H9 (cell line): ENCODE measurements around the gene FAT1. TPM values are rescaled to one million over a fixed set of nuclear protein-coding genes. Genes with fewer than 3 reads are reported as not detected.

Source experiments
- DNase-seq: peaks from one replicate; pipeline ENCODE4 v3.0.0-alpha.2; 2017
- H2AFZ ChIP-seq: one replicate; pipeline ENCODE4 v1.6.1; 2013; ENCODE audit warnings: mild to moderate bottlenecking, low read length, control low read depth, moderate library complexity
- H2AK5ac ChIP-seq: 2 replicates; pipeline ENCODE4 v1.6.1; 2013; ENCODE audit warnings: low read length, control low read depth, mixed read lengths; ENCODE audit not compliant: insufficient read length
- H2BK120ac ChIP-seq: one replicate; pipeline ENCODE4 v1.6.1; 2013; ENCODE audit warnings: low read depth, mild to moderate bottlenecking, low read length, control low read depth, inconsistent platforms; ENCODE audit not compliant: poor library complexity, severe bottlenecking
- H2BK12ac ChIP-seq: 2 replicates; pipeline ENCODE4 v1.6.1; 2013; ENCODE audit warnings: low read length, control low read depth, mixed read lengths, low read depth; ENCODE audit not compliant: insufficient read length
- H2BK15ac ChIP-seq: 2 replicates; pipeline ENCODE4 v1.6.1; 2013; ENCODE audit warnings: low read depth, low read length, control low read depth
- H2BK20ac ChIP-seq: one replicate; pipeline ENCODE4 v1.6.1; 2013; ENCODE audit warnings: low read depth, mild to moderate bottlenecking, low read length, control low read depth, inconsistent platforms; ENCODE audit not compliant: poor library complexity, severe bottlenecking
- H2BK5ac ChIP-seq: 2 replicates; pipeline ENCODE4 v1.6.1; 2013; ENCODE audit warnings: low read length, control low read depth, mixed read lengths; ENCODE audit not compliant: insufficient read length
- H3K14ac ChIP-seq: 2 replicates; pipeline ENCODE4 v1.6.1; 2013; ENCODE audit warnings: low read length, control low read depth; ENCODE audit not compliant: insufficient read depth
- H3K18ac ChIP-seq: 2 replicates; pipeline ENCODE4 v1.6.1; 2013; ENCODE audit warnings: low read depth, mild to moderate bottlenecking, mixed read lengths, low read length, control low read depth; ENCODE audit not compliant: insufficient read length
- H3K23ac ChIP-seq: 2 replicates; pipeline ENCODE4 v1.6.1; 2013; ENCODE audit warnings: low read length, control low read depth, mixed read lengths, low read depth; ENCODE audit not compliant: insufficient read length
- H3K23me2 ChIP-seq: 2 replicates; pipeline ENCODE4 v1.6.1; 2013; ENCODE audit warnings: low read depth, mild to moderate bottlenecking, mixed read lengths, low read length, control low read depth; ENCODE audit not compliant: insufficient read length, poor library complexity, severe bottlenecking
- H3K27ac ChIP-seq: 2 replicates; pipeline ENCODE4 v1.5.1; 2013; ENCODE audit warnings: low read length, control low read depth, mixed read lengths, low read depth; ENCODE audit not compliant: insufficient read length
- H3K27me3 ChIP-seq: 2 replicates; pipeline ENCODE4 v1.6.1; 2013; ENCODE audit warnings: low read length, control low read depth, inconsistent platforms; ENCODE audit not compliant: insufficient read depth
- H3K4ac ChIP-seq: 2 replicates; pipeline ENCODE4 v1.6.1; 2013; ENCODE audit warnings: low read depth, mild to moderate bottlenecking, control low read depth, inconsistent platforms, low read length, moderate library complexity
- H3K4me1 ChIP-seq: 2 replicates; pipeline ENCODE4 v1.6.1; 2013; ENCODE audit warnings: low read length, control low read depth, inconsistent platforms; ENCODE audit not compliant: insufficient read depth
- H3K4me2 ChIP-seq: 2 replicates; pipeline ENCODE4 v1.6.1; 2013; ENCODE audit warnings: low read length, control low read depth, mixed read lengths; ENCODE audit not compliant: insufficient read length, insufficient read depth
- H3K56ac ChIP-seq: 2 replicates; pipeline ENCODE4 v1.6.1; 2013; ENCODE audit warnings: low read depth, mild to moderate bottlenecking, mixed read lengths, low read length, control low read depth; ENCODE audit not compliant: insufficient read length
- H3K79me1 ChIP-seq: 2 replicates; pipeline ENCODE4 v1.6.1; 2013; ENCODE audit warnings: low read depth, mild to moderate bottlenecking, moderate library complexity, low read length, control low read depth, inconsistent platforms; ENCODE audit not compliant: insufficient read depth, poor library complexity, severe bottlenecking
- H3K79me2 ChIP-seq: 2 replicates; pipeline ENCODE4 v1.6.1; 2013; ENCODE audit warnings: low read length, control low read depth, inconsistent platforms; ENCODE audit not compliant: insufficient read depth
- H3K9ac ChIP-seq: 2 replicates; pipeline ENCODE4 v1.6.1; 2013; ENCODE audit warnings: low read length, control low read depth, mixed read lengths; ENCODE audit not compliant: insufficient read length; ENCODE audit errors: extremely low read depth
- H3K9me3 ChIP-seq: one replicate; pipeline ENCODE4 v1.6.1; 2013; ENCODE audit warnings: low read depth, low read length, inconsistent platforms; ENCODE audit not compliant: control insufficient read depth
- H3T11ph ChIP-seq: one replicate; pipeline ENCODE4 v1.6.1; 2013; ENCODE audit warnings: mild to moderate bottlenecking, low read length, control low read depth, inconsistent platforms
- H4K20me1 ChIP-seq: one replicate; pipeline ENCODE4 v1.6.1; 2013; ENCODE audit not compliant: control insufficient read depth, insufficient read length, insufficient read depth
- H4K5ac ChIP-seq: 2 replicates; pipeline ENCODE4 v1.6.1; 2013; ENCODE audit warnings: low read depth, mild to moderate bottlenecking, mixed read lengths, low read length, control low read depth; ENCODE audit not compliant: insufficient read length
- H4K8ac ChIP-seq: replicated peaks from 2 replicates; pipeline ENCODE4 v1.6.1; 2013; ENCODE audit warnings: low read length, control low read depth, mixed read lengths, low read depth; ENCODE audit not compliant: insufficient read length
- H4K91ac ChIP-seq: 2 replicates; pipeline ENCODE4 v1.6.1; 2013; ENCODE audit warnings: low read depth, mild to moderate bottlenecking, moderate library complexity, mixed read lengths, low read length, control low read depth; ENCODE audit not compliant: insufficient read length
- H3K27ac Mint-ChIP-seq, 3 experiments: 2 replicates in 2 of 3; 3 replicates in 1 of 3; pipeline ENCODE4 v1.8.0; 2020 to 2021; ENCODE audit warnings: mixed read lengths in 3 of 3, mild to moderate bottlenecking in 1 of 3, moderate library complexity in 1 of 3
- H3K27me3 Mint-ChIP-seq: 2 replicates; pipeline ENCODE4 v1.8.0; 2021; ENCODE audit warnings: low read depth, mild to moderate bottlenecking, moderate library complexity, mixed read lengths
- H3K36me3 Mint-ChIP-seq, 3 experiments: 2 replicates in 2 of 3; 3 replicates in 1 of 3; pipeline ENCODE4 v1.8.0; 2020 to 2021; ENCODE audit warnings: low read depth in 3 of 3, mixed read lengths in 3 of 3; ENCODE audit not compliant: insufficient read depth in 1 of 3
- H3K4me1 Mint-ChIP-seq, 2 experiments: 2 replicates each; pipeline ENCODE4 v1.8.0; 2020; ENCODE audit warnings: mixed read lengths in 2 of 2
- H3K4me3 Mint-ChIP-seq, 2 experiments: 2 replicates in 1 of 2; 3 replicates in 1 of 2; pipeline ENCODE4 v1.8.0; 2020 to 2021; ENCODE audit warnings: mild to moderate bottlenecking in 2 of 2, mixed read lengths in 2 of 2, moderate library complexity in 1 of 2
- H3K9me3 Mint-ChIP-seq, 2 experiments: 2 replicates in 1 of 2; 3 replicates in 1 of 2; pipeline ENCODE4 v1.8.0; 2020; ENCODE audit warnings: mild to moderate bottlenecking in 2 of 2, mixed read lengths in 2 of 2, moderate library complexity in 1 of 2
- CTCF ChIP-seq: fragments of 200-600 bp; sonication (generic); conservative IDR thresholded peaks from 3 replicates; pipeline ENCODE4 v1.8.0; 2021; ENCODE audit warnings: antibody characterized with exemption, mild to moderate bottlenecking
- WGBS: extraction: QIAGEN DNeasy Blood & Tissue Kit; methylation state at CpG from one replicate; pipeline ENCODE4 v1.1.7; 2013; ENCODE audit warnings: missing lambda C conversion rate, low lambda C conversion rate, mixed read lengths; ENCODE audit not compliant: insufficient read length; ENCODE audit errors: extremely low coverage; 5-methylcytosine and 5-hydroxymethylcytosine counted together
- total RNA-seq: library from RNA; stranded (reverse); gene quantifications from 2 replicates; pipeline ENCODE4 v1.2.1, GENCODE V29; 2021

FAT1 gene
- total RNA-seq, 1 experiment from 2014 or later = 173 TPM

DNA sequence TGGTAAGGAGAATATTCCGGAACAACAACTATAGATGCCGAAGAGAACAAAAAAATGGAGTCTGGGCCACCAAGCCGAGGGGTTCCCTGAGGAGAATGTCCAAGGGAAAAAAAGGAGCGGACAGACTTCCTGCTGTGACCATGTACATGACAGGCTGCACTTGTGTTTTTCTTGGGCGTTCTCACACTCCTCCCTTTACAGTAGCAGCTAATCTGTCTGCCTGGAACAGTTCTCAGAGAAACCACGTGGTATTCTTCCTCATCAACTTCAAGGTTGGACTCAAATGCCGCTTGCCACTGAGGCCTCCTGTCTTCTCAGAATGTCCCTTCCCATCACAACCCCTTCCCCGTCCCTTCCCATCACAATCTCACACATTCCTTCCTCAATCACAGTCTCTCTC, 137.5 kb downstream of the FAT1 start:
- WGBS = 100% methylated on average over 1 of the region's 8 CpGs
- H3K27ac Mint-ChIP-seq = peak overlapping the region in 1 of 3 experiments; percentile 79; a peak in 2 of 7 replicates

More for the DNA sequence above, 137.5 kb downstream of the FAT1 start:
- H3K4me3 Mint-ChIP-seq = no peak overlapping the region
- Histone ChIP-seq H2BK12ac (no peak overlapping the region), H2BK120ac (no peak overlapping the region), H3K4me2 (no peak overlapping the region), H4K8ac (no peak overlapping the region), H3K9me3 (no peaks in the 10 kb centered on the region), H2BK5ac (no peak overlapping the region), H3K23ac (no peak overlapping the region), H3K23me2 (no peaks in the 10 kb centered on the region), H2AFZ (no peak overlapping the region), H3K27me3 (no peaks in the 10 kb centered on the region), H4K20me1 (no peaks in the 10 kb centered on the region), H2AK5ac (no peak overlapping the region), H4K91ac (no peak overlapping the region), H2BK15ac (no peak overlapping the region), H2BK20ac (no peak overlapping the region), H3K14ac (no peak overlapping the region), H3K9ac (no peak overlapping the region), H3K4ac (no peak overlapping the region), H4K5ac (no peak overlapping the region), H3K79me1 (no peaks in the 10 kb centered on the region), H3K27ac (no peak overlapping the region), H3K79me2 (no peaks in the 10 kb centered on the region), H3T11ph (no peak overlapping the region), H3K4me1 (no peaks in the 10 kb centered on the region), H3K18ac (no peak overlapping the region), H3K56ac (no peak overlapping the region)
- peaks cover 35 to 74% (median 72%) of the 10 kb centered on the region in 3 experiments for H3K36me3 Mint-ChIP-seq
- H3K4me1 Mint-ChIP-seq = peaks cover 5% of the 10 kb centered on the region in 2 experiments
- peaks cover 1% of the 10 kb centered on the region; the same call in 1 of the 2 replicates for H3K27me3 Mint-ChIP-seq
- no peak for DNase-seq
- no peak for TF ChIP-seq CTCF
- H3K9me3 Mint-ChIP-seq = peaks cover 10 to 11% of the 10 kb centered on the region in 2 experiments
